Measurements from ENCODE around the gene PLPPR5.

GRCh38 chr1:98919652-98920051 is 85.0 kb downstream of the PLPPR5 start:
- TF ChIP-seq POLR2A (IDR thresholded peaks at IDR 0.05) = no peak
- no peak for TF ChIP-seq EP300 (IDR thresholded peaks at IDR 0.05; ENCODE audit: low read depth)
- no peak for TF ChIP-seq POLR2AphosphoS5 (IDR thresholded peaks at IDR 0.05)

All from transverse colon (tissue), 3 donors.